PC-3 (cell line): ENCODE measurements around the gene SLC3A2.

ENCODE experiments used
- EZH2 ChIP-seq: fragments of 300-600 bp; sonication (generic); IDR thresholded peaks from one replicate; pipeline ENCODE4 v1.6.1; 2017; ENCODE audit warnings: antibody characterized with exemption, mild to moderate bottlenecking, low read length; ENCODE audit not compliant: unreplicated experiment
- TF ChIP-seq, protein P1 (sequence below): fragments of 300-600 bp; sonication (generic); conservative IDR thresholded peaks from 2 replicates; pipeline ENCODE4 v1.5.1; 2017; ENCODE audit warnings: antibody characterized with exemption, low read depth, mild to moderate bottlenecking, low read length

DNA sequence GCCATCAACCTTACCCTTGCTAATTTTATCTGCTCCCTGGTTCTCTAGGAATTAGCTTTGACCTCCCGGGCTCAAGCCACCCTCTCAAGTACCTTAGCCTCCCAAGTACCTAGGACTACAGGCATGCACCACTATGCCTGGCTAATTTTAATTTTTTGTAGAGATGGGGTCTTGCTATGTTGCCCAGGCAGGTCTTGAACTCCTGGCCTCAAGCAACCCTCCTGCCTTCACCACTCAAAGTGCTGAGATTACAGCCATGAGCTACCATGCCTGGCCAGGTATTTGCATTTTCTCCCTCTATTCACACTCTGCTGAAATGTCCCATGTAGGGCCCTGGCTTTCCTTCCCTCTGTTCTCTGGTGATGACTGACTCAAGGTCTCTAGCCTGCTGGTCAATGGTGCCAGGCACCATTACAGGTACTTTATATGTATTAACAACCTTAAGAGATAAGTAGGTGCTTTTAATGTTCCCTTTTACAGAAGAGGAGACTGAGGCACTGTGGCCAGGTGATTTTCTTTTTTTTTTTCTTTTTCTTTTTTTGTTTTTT, 32.9 kb upstream of the SLC3A2 start:
- TF ChIP-seq, protein P1, sequence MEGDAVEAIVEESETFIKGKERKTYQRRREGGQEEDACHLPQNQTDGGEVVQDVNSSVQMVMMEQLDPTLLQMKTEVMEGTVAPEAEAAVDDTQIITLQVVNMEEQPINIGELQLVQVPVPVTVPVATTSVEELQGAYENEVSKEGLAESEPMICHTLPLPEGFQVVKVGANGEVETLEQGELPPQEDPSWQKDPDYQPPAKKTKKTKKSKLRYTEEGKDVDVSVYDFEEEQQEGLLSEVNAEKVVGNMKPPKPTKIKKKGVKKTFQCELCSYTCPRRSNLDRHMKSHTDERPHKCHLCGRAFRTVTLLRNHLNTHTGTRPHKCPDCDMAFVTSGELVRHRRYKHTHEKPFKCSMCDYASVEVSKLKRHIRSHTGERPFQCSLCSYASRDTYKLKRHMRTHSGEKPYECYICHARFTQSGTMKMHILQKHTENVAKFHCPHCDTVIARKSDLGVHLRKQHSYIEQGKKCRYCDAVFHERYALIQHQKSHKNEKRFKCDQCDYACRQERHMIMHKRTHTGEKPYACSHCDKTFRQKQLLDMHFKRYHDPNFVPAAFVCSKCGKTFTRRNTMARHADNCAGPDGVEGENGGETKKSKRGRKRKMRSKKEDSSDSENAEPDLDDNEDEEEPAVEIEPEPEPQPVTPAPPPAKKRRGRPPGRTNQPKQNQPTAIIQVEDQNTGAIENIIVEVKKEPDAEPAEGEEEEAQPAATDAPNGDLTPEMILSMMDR = no peak
- no peak for TF ChIP-seq EZH2
